Measurements from ENCODE around the gene CDK5RAP3. TPM values are rescaled to one million over a fixed set of nuclear protein-coding genes. Genes with fewer than 3 reads are reported as not detected.
"Not testable (repeated sequence)": the region's sequence is repeated elsewhere in the genome, so short reads cannot be mapped to it uniquely, and the experiment has no call there.

CDK5RAP3 gene, protein sequence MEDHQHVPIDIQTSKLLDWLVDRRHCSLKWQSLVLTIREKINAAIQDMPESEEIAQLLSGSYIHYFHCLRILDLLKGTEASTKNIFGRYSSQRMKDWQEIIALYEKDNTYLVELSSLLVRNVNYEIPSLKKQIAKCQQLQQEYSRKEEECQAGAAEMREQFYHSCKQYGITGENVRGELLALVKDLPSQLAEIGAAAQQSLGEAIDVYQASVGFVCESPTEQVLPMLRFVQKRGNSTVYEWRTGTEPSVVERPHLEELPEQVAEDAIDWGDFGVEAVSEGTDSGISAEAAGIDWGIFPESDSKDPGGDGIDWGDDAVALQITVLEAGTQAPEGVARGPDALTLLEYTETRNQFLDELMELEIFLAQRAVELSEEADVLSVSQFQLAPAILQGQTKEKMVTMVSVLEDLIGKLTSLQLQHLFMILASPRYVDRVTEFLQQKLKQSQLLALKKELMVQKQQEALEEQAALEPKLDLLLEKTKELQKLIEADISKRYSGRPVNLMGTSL
- 167 TPM for polyA plus RNA-seq (2012; ENCODE audit: missing spikeins)

DNA sequence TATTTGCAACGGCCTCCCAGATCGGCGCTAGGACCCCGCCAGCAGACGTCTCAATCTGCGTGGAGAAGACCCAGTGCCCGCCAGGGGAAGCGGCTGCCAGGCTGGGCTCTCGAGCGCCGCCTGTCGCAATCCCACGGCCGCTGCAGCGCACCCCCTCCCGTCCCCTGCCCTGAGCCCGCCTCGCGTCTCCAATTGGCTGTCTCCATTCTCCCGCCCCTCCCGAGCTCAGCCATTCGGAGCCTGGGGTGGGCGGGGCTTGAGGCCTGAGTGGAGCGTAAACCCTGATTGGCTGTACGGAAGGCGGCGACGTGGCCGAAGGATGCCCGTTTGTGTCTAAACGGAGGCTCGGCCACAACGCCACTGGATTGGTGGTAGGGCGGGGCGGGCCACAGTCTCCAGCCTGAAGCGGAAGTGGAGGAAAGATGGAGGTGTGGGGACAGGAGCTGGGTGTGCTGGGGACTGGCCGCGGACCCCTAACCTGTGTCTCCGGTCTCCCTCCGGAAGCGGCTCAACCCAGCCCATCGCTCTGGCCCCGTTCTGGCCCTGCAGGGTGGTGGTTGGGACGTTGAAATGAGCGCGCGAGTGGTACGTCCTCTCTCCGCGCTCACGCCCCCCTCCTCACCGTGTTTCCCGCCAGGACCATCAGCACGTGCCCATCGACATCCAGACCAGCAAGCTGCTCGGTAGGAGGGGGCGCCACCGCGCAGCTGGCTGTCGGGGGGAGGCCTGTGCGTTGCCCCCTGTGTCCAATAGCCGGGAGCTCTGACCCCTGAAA is at the start of gene CDK5RAP3:
Gene CDK5RAP3, plus strand, starts transcription at position 389 of the 775 bp plus-strand sequence. Its CDS starts 34 bp downstream, at position 423.
- DNase-seq (ENCODE audit: insufficient read length), result peak; percentile 93
- FAIRE-seq, result peak; percentile 99
- TF ChIP-seq POLR2AphosphoS5 (IDR thresholded peaks at IDR 0.05; ENCODE audit: low read depth, low read length) (peak; percentile 92), TAF1 (IDR thresholded peaks at IDR 0.05; ENCODE audit: borderline replicate concordance, low read depth, low read length) (peak; percentile 67; the same call in 1 of the 2 replicates), POLR2A (IDR thresholded peaks at IDR 0.05; ENCODE audit: low read depth, low read length) (peak; percentile 93)

DNA sequence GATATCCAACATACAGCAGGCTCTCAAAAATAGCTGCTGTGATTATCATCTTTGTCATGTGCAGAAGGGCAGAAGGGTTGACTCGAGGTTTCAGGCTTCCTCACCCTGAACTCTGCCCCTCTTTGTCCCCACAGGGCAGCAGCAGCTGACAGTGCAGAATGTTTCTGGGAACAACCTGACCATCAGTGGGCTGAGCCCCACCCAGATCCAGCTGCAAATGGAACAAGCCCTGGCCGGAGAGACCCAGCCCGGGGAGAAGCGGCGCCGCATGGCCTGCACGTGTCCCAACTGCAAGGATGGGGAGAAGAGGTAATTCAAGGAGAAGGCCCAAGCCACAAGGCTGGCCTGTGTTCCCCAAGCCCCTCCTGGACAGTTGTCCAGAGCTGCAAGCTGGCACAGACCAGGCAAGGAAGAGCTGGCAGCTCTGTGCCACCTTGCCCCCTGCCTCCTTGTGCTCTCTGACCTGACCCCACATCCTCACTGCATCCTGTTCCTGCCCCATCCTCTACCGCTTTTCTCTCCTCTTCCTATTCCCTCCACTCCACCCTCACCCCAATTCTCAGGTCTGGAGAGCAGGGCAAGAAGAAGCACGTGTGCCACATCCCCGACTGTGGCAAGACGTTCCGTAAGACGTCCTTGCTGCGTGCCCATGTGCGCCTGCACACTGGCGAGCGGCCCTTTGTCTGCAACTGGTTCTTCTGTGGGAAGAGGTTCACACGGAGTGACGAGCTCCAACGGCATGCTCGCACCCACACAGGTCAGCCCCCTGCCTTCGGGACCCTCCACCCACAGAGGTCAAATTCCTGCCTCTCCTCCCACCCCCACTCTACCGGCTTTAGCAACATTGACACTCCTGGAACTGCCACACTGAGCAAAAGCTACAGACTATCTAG is 45.9 kb upstream of the CDK5RAP3 start:
- TF ChIP-seq POLR2AphosphoS5 (IDR thresholded peaks at IDR 0.05; ENCODE audit: low read depth, low read length), result no peak
- TF ChIP-seq TAF1 (IDR thresholded peaks at IDR 0.05; ENCODE audit: borderline replicate concordance, low read depth, low read length), result no peak
- TF ChIP-seq POLR2A (IDR thresholded peaks at IDR 0.05; ENCODE audit: low read depth, low read length), result no peak
- FAIRE-seq (no peak), DNase-seq (ENCODE audit: insufficient read length) (no peak)

DNA sequence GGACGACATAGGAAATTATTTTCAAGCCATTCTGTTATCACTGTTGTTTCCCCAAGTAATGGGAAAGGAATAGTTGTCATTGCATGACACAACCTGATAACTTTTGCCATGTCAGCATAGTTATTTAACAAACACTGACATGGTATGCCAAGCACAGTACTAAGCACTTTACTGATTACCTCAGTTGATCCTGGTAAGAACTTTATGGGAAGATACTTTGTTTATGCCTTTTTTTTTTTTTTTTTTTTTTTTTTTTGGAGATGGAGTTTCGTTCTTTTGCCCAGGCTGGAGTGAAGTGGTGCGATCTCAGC is 45.3 kb upstream of the CDK5RAP3 start:
- no peak for DNase-seq (ENCODE audit: insufficient read length)
- TF ChIP-seq TAF1 (IDR thresholded peaks at IDR 0.05; ENCODE audit: borderline replicate concordance, low read depth, low read length) (no peak), POLR2AphosphoS5 (IDR thresholded peaks at IDR 0.05; ENCODE audit: low read depth, low read length) (no peak), POLR2A (IDR thresholded peaks at IDR 0.05; ENCODE audit: low read depth, low read length) (no peak)
- FAIRE-seq, result no peak

DNA sequence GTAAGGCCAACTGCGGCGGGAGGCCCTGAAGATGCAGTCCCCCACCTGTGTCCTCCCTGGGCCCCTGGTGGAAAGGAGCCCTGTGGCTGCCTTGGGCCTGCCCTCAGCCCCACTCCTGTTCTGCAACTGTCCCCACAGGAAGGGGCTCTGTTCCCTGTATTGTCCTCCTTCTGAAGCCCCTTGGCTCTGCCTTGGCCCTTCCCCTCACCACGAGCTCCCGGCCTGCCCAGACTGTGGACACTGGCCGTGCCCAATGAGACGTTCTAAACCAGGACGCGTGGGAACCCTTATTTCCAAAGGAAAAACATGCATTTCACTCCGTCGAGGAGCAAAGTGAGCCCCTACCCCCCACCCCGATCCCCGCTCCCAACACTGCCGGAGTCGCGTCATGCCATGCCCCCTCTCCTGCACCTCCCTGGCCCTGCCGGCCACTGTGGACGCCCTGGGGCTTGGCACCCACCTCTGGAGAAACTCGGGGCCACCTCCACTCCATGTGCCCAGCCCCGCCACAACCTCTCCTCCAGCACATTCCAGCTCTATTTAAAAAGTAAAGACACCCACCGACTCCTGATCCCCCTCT is 43.0 kb upstream of the CDK5RAP3 start:
- DNase-seq (ENCODE audit: insufficient read length), result no peak
- no peak for FAIRE-seq
- TF ChIP-seq TAF1 (IDR thresholded peaks at IDR 0.05; ENCODE audit: borderline replicate concordance, low read depth, low read length) (no peak), POLR2A (IDR thresholded peaks at IDR 0.05; ENCODE audit: low read depth, low read length) (no peak), POLR2AphosphoS5 (IDR thresholded peaks at IDR 0.05; ENCODE audit: low read depth, low read length) (no peak)

DNA sequence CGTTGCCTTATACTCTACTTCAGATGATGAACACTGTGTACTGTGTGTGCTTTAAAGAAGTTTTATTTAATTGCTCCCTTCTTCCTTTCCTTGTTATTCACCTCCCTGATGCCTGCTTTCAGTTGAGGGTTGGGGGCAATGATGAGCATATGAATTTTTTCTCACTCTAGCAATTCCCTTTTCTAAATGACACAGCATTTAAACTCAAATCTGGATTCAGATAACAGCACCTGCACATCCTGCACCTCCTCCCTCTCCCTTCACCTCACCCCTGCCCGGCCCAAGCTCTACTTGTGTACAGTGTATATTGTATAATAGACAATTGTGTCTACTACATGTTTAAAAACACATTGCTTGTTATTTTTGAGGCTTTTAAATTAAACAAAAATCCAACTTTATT is 42.5 kb upstream of the CDK5RAP3 start:
- TF ChIP-seq POLR2A (IDR thresholded peaks at IDR 0.05; ENCODE audit: low read depth, low read length) (no peak), POLR2AphosphoS5 (IDR thresholded peaks at IDR 0.05; ENCODE audit: low read depth, low read length) (no peak), TAF1 (IDR thresholded peaks at IDR 0.05; ENCODE audit: borderline replicate concordance, low read depth, low read length) (no peak)
- DNase-seq (ENCODE audit: insufficient read length) (no peak), FAIRE-seq (no peak)

DNA sequence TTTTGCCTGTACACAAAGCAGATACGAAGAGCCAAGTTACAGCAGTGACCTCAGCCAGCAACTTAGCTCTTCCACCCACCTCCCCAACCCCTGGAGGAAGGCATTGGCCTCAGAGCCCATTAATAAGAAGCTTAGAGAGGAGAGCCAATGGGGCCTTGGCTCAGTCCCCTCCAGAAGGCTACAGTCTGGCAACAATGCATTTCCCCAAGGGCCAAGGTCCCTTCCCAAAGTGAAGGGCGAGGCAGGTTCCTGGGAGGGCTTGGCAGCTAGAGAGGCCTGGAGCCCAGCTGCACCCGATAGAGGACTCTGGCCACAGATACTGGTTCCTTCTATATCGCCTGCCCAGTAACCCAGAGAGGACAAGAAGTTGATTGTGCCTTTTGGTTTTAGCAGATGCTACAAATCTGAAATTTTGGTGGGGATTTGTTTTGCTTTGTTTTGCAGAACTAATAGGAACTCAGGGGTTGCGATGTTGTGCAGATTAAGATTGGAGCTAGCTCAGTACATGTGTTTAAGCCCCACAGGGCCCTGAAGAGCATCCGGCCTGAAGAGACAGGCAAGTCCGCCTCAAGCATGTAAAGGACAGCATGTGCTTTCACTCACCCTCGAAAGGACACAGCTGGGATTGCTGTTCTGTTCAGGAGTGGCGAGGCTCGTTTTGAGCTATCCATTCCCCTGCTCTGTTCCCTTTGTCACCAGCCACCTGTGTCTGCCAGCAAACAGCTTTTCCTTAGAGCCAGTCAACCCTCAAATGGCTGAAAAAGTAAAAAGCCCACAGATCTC is 41.5 kb upstream of the CDK5RAP3 start:
- TF ChIP-seq POLR2A (IDR thresholded peaks at IDR 0.05; ENCODE audit: low read depth, low read length) (no peak), TAF1 (IDR thresholded peaks at IDR 0.05; ENCODE audit: borderline replicate concordance, low read depth, low read length) (no peak), POLR2AphosphoS5 (IDR thresholded peaks at IDR 0.05; ENCODE audit: low read depth, low read length) (no peak)
- DNase-seq (ENCODE audit: insufficient read length) (no peak), FAIRE-seq (no peak)

DNA sequence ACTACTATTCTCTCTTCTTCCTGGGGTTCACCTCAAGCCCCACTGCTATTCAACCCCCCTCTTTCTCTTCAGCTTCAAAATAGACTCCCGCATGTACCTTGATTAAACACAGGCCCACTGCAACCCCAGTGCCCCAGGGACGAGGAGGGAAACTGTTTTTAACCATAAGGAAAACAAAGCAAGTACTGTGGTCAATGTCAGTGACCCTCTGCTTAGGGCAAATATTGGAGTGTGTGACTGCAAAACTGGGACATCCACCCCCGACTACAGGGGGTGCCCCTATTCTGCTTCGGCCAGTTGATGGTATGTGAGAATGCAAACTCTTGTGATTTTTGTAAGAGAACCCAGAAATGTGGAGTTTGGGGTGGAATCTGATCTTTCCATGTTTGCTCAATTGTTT is 39.1 kb upstream of the CDK5RAP3 start:
- no peak for TF ChIP-seq POLR2AphosphoS5 (IDR thresholded peaks at IDR 0.05; ENCODE audit: low read depth, low read length)
- TF ChIP-seq TAF1 (IDR thresholded peaks at IDR 0.05; ENCODE audit: borderline replicate concordance, low read depth, low read length), result no peak
- TF ChIP-seq POLR2A (IDR thresholded peaks at IDR 0.05; ENCODE audit: low read depth, low read length), result no peak
- DNase-seq (ENCODE audit: insufficient read length), result no peak
- no peak for FAIRE-seq

DNA sequence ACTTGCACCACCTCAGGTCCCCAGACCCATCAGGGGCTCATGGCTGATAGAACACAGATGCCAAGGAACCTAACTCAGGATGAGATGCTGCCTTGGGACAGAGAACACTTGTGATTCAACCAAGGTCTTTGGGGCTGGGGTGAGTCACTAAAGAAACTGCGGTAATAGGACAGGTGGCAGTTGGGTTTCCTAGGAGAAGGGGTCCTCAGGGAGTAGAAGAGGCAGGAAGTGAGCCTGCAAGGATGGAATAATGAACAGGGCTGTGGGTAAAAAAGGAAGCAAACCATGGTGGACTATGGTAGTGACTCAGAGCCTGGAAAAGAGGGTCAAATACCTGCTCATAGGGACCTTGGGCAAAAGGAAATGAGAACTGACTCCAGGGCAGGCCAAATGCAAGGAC is 36.1 kb upstream of the CDK5RAP3 start:
- TF ChIP-seq TAF1 (IDR thresholded peaks at IDR 0.05; ENCODE audit: borderline replicate concordance, low read depth, low read length) (no peak), POLR2AphosphoS5 (IDR thresholded peaks at IDR 0.05; ENCODE audit: low read depth, low read length) (no peak), POLR2A (IDR thresholded peaks at IDR 0.05; ENCODE audit: low read depth, low read length) (no peak)
- DNase-seq (ENCODE audit: insufficient read length) (no peak), FAIRE-seq (no peak)

DNA sequence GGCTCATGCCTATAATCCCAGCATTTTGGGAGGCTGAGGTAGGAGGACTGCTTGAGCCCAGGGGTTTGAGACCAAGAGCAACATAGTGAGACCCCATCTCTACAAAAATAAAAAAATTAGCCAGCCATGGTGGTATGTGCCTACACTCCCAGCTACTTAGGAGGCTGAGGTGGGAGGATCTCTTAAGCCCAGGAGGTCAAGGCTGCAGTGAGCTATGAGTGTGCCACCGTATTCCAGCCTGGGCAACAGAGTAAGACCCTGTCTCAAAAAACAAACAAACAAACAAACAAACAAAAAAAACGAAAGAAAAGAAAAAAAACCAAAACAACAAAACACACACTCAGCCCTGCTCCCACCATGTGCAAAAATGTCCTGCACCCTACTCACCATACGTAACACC is 35.4 kb upstream of the CDK5RAP3 start:
- FAIRE-seq; DNase-seq (ENCODE audit: insufficient read length): not testable (repeated sequence)

DNA sequence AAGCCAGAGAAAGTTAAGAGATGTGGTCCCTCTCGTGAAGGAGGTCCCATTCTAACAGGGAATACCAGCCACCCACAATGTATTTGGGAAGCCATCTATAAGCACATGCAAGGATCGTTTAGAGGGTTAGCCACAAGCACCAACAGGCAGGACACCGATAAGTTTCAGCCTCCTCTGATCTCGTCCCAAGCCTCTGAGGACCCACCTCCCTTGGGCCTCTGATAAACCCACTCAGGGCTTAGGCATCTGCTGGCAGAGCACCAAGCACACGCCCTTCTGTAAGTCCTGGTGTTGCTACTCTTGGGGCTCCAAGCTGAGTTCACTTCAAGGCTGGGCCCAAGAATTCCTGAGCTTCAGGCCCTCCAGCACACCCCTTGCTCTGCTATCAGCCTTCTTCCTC is 35.0 kb upstream of the CDK5RAP3 start:
- DNase-seq (ENCODE audit: insufficient read length), result no peak
- no peak for FAIRE-seq
- TF ChIP-seq TAF1 (IDR thresholded peaks at IDR 0.05; ENCODE audit: borderline replicate concordance, low read depth, low read length), result no peak
- no peak for TF ChIP-seq POLR2AphosphoS5 (IDR thresholded peaks at IDR 0.05; ENCODE audit: low read depth, low read length)
- TF ChIP-seq POLR2A (IDR thresholded peaks at IDR 0.05; ENCODE audit: low read depth, low read length), result no peak
